Activated CD4-positive, alpha-beta T cell treated with anti-CD3 and anti-CD28 coated beads, Interleukin-2, amount 10 ng/mL, durations not matched to agents 7 days and 5 days (primary cell): Measurements from ENCODE around the gene TLE7. TPM values are rescaled to one million over a fixed set of nuclear protein-coding genes. Genes with fewer than 3 reads are reported as not detected.

Experiments
- CTCF ChIA-PET: fragments of 350-600 bp; sonication (Branson Sonifier 250); formaldehyde crosslinking; loops from one replicate; lab custom pipeline; 2021; ENCODE audit warnings: antibody characterized with exemption; lab: Charles Lee
- POLR2A ChIA-PET: fragments of 350-600 bp; sonication (Branson Sonifier 250); formaldehyde crosslinking; loops from one replicate; lab custom pipeline; 2021; ENCODE audit warnings: antibody characterized with exemption; lab: Charles Lee
- DNase-seq: peaks from one replicate; pipeline ENCODE4 v3.0.0-alpha.2; 2020
- H3K27ac Mint-ChIP-seq: one replicate; pipeline ENCODE4 v1.8.0; 2021; ENCODE audit warnings: mild to moderate bottlenecking, moderate library complexity, mixed read lengths
- H3K27me3 Mint-ChIP-seq: one replicate; pipeline ENCODE4 v1.8.0; 2021; ENCODE audit warnings: mixed read lengths
- H3K36me3 Mint-ChIP-seq: one replicate; pipeline ENCODE4 v1.8.0; 2021; ENCODE audit warnings: low read depth, mixed read lengths
- H3K4me1 Mint-ChIP-seq: one replicate; pipeline ENCODE4 v1.8.0; 2021; ENCODE audit warnings: mixed read lengths
- H3K4me3 Mint-ChIP-seq: one replicate; pipeline ENCODE4 v1.8.0; 2021; ENCODE audit warnings: mild to moderate bottlenecking, moderate library complexity, mixed read lengths
- H3K9me3 Mint-ChIP-seq: one replicate; pipeline ENCODE4 v1.8.0; 2021; ENCODE audit warnings: mixed read lengths
- total RNA-seq, 2 experiments: library from RNA; stranded (reverse); gene quantifications; one replicate each; pipeline ENCODE4 v1.2.3, GENCODE V29; 2021

TLE7 gene
- total RNA-seq, 2 experiments from 2014 or later = not detected

DNA sequence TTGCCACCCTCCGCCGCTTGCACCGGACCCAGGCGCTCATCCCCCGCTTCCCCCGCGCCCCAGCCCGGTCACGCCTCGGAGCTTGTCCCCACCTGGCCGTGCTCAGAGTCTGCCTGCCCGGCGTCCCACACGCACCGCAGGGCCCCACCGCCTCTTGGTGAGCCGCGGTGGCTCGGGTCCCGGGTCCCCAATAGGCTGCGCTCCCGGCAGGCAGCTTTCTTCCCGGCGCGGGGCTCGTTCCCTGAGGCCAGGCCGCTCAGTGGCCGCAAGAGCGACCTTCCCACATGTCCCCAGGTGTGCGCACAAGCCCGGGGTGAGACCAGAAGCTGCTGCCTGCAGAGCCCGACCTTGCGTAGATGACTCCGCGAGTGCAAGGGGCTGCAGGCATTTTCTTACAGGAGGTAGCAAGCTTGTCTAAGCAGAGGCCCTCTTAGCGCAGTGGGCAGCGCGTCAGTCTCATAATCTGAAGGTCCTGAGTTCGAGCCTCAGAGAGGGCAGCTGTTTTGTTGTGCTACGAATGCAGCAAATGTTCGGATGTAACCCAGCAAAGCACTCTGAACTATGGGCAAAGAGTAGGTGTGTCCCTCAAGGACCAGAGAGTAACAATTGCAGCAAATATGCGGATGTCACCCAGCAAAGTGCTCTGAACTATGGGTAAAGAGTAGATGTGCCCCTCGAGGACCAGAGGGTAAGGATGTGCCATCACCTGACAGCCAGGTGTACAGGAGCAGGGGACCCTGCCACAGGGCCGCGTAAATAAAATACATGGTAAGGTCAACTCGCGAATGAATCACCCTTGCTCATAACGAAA, 15.6 kb downstream of the TLE7 start:
- CTCF ChIA-PET = no interaction called here
- POLR2A ChIA-PET = no interaction called here
- Mint-ChIP-seq H3K27me3 (peaks cover 38% of the 10 kb centered on the region), H3K27ac (no peak overlapping the region), H3K36me3 (no peaks in the 10 kb centered on the region), H3K4me1 (no peaks in the 10 kb centered on the region), H3K9me3 (no peaks in the 10 kb centered on the region), H3K4me3 (no peak overlapping the region)
- DNase-seq = no peak

DNA sequence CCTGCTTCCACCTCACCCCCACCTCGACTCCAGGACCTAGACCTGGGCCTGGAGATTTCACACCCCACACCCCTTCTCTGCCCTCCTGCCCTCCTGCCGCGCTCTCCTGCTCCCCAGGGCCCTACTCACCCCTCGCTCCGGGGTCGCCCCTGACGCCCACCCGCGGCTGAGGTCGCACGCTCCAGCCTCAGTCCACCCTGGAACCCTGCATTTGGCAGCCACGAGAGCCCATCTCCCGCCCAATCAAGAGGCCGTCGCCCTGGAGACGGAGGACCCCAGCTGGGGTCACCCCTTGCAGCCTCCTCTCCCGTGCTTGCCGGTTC, 16.1 kb downstream of the TLE7 start:
- ChIA-PET CTCF (no interaction called here), POLR2A (no interaction called here)
- H3K4me1 Mint-ChIP-seq = no peaks in the 10 kb centered on the region
- no peak overlapping the region for H3K4me3 Mint-ChIP-seq
- H3K27me3 Mint-ChIP-seq = peaks cover 38% of the 10 kb centered on the region
- H3K27ac Mint-ChIP-seq = no peak overlapping the region
- no peak for DNase-seq
- no peaks in the 10 kb centered on the region for H3K36me3 Mint-ChIP-seq
- H3K9me3 Mint-ChIP-seq = no peaks in the 10 kb centered on the region

DNA sequence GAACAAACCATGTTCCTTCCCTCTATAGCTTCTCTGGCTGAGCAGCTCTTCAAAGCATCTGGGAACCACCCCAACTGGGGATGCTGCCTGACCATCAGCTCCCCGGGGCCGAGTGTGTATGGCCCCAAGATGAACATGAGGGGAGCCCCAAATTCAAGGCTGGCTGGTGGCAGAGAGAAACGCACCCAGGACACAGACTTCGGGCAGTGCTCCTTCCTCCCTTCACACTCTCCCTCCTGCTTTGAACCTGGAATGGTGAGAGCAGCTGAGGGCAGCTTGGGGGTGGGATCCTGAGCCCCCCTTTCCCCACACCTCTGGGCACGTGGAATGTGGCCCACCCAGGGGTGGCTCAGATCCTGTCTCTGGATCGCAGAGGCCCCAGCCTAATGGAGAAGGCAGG, 17.2 kb downstream of the TLE7 start:
- H3K27ac Mint-ChIP-seq = no peak overlapping the region
- no peaks in the 10 kb centered on the region for H3K9me3 Mint-ChIP-seq
- no peak overlapping the region for H3K4me3 Mint-ChIP-seq
- H3K36me3 Mint-ChIP-seq = no peaks in the 10 kb centered on the region
- H3K4me1 Mint-ChIP-seq = no peaks in the 10 kb centered on the region
- H3K27me3 Mint-ChIP-seq = peaks cover 38% of the 10 kb centered on the region
- no peak for DNase-seq
- ChIA-PET POLR2A (no interaction called here), CTCF (interaction anchor here (1.5 kb wide), 1 partner anchor 8 kb away, joined by 4 read pairs; no protein-coding TSS in a partner anchor)

DNA sequence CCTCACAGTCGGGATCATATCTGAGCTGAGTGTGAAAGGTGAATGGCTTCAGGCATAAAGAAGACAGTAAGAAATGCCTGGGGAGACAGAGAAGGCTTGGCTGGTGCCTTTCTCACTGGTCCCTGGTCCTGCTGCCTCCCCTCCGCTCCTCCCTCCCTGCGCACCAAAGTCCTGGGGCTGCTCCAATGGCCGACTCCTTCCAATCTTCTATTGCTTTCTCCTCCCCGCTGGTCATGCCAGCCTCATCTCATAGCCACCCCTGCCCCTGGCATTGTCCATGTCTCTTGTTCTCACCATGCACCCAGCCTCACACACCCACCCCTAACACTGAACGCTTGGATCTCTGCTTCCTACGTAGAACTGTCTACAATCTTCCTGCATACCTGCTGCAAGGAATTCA, 18.0 kb downstream of the TLE7 start:
- Mint-ChIP-seq H3K9me3 (no peaks in the 10 kb centered on the region), H3K27me3 (peaks cover 36% of the 10 kb centered on the region), H3K36me3 (no peaks in the 10 kb centered on the region), H3K27ac (no peak overlapping the region), H3K4me1 (no peaks in the 10 kb centered on the region), H3K4me3 (no peak overlapping the region)
- ChIA-PET CTCF (interaction anchor here (1.5 kb wide), 1 partner anchor 9 kb away, joined by 4 read pairs; no protein-coding TSS in a partner anchor), POLR2A (no interaction called here)
- no peak for DNase-seq

DNA sequence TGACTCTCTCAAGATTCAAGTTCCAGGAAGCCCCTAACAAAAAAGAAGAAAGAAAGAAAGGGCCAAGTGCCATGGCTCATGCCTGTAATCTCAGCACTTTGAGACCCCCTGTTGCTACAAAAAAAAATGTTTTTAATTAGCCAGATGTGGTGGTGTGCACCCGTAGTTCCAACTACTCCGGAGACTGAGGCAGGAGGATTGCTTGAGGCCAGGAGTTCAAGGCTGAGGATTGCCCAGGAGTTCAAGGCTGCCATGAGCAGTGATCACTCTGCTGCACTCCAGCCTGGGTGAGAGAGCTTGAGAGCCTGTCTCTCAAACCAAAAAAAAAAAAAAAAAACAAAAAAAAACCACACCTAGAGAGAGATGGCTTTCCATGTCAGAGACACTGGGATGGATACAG, 18.8 kb downstream of the TLE7 start:
- Mint-ChIP-seq H3K4me1 (no peaks in the 10 kb centered on the region), H3K27me3 (peaks cover 40% of the 10 kb centered on the region), H3K4me3 (no peak overlapping the region), H3K9me3 (no peaks in the 10 kb centered on the region), H3K36me3 (no peaks in the 10 kb centered on the region), H3K27ac (no peak overlapping the region)
- no peak for DNase-seq
- ChIA-PET POLR2A (no interaction called here), CTCF (interaction anchor here (1.1 to 1.5 kb wide), 2 partner anchors 10 kb away, joined by 4 to 5 read pairs; no protein-coding TSS in a partner anchor)

GRCh38 chr16:71421911-71422310, 19.9 kb downstream of the TLE7 start:
- no peak overlapping the region for H3K27ac Mint-ChIP-seq
- H3K9me3 Mint-ChIP-seq = no peaks in the 10 kb centered on the region
- CTCF ChIA-PET = interaction anchor here (0.7 to 1.1 kb wide), 3 partner anchors 9 to 68 kb away, joined by 3 to 5 read pairs (median 3); no protein-coding TSS in a partner anchor
- H3K27me3 Mint-ChIP-seq = peaks cover 34% of the 10 kb centered on the region
- POLR2A ChIA-PET = no interaction called here
- no peaks in the 10 kb centered on the region for H3K36me3 Mint-ChIP-seq
- DNase-seq = peak; percentile 40
- H3K4me3 Mint-ChIP-seq = no peak overlapping the region
- H3K4me1 Mint-ChIP-seq = no peaks in the 10 kb centered on the region

GRCh38 chr16:71414038-71414437, 27.8 kb downstream of the TLE7 start:
- H3K4me1 Mint-ChIP-seq = no peaks in the 10 kb centered on the region
- ChIA-PET POLR2A (no interaction called here), CTCF (interaction anchor here (1.5 to 3.6 kb wide), 3 partner anchors 74 to 125 kb away, joined by 3 to 21 read pairs (median 6); no protein-coding TSS in a partner anchor)
- DNase-seq = no peak
- no peak overlapping the region for H3K27ac Mint-ChIP-seq
- peaks cover 18% of the 10 kb centered on the region for H3K27me3 Mint-ChIP-seq
- no peaks in the 10 kb centered on the region for H3K9me3 Mint-ChIP-seq
- H3K36me3 Mint-ChIP-seq = no peaks in the 10 kb centered on the region
- H3K4me3 Mint-ChIP-seq = no peak overlapping the region

GRCh38 chr16:71413341-71413740, 28.5 kb downstream of the TLE7 start:
- no peak for DNase-seq
- H3K36me3 Mint-ChIP-seq = no peaks in the 10 kb centered on the region
- no peaks in the 10 kb centered on the region for H3K4me1 Mint-ChIP-seq
- POLR2A ChIA-PET = no interaction called here
- H3K4me3 Mint-ChIP-seq = no peak overlapping the region
- CTCF ChIA-PET = interaction anchor here (0.7 to 3.6 kb wide), 10 partner anchors 9 to 197 kb away, joined by 3 to 21 read pairs (median 4); partner anchors contain the start of gene CHST4
- H3K27ac Mint-ChIP-seq = no peak overlapping the region
- peaks cover 16% of the 10 kb centered on the region for H3K27me3 Mint-ChIP-seq
- H3K9me3 Mint-ChIP-seq = no peaks in the 10 kb centered on the region

- Mint-ChIP-seq H3K4me3 (no peak overlapping the region), H3K4me1 (peaks cover 4% of the 10 kb centered on the region), H3K36me3 (no peaks in the 10 kb centered on the region), H3K27me3 (peaks cover 20% of the 10 kb centered on the region), H3K9me3 (no peaks in the 10 kb centered on the region), H3K27ac (no peak overlapping the region)
- peak; percentile 76 for DNase-seq
- ChIA-PET POLR2A (interaction anchor here (0.7 kb wide), 1 partner anchor 24 kb away, joined by 3 read pairs; no protein-coding TSS in a partner anchor), CTCF (interaction anchor here (0.7 to 3.6 kb wide), 10 partner anchors 10 to 198 kb away, joined by 3 to 21 read pairs (median 4); partner anchors contain the start of gene CHST4)
These were observed 29.3 kb downstream of the TLE7 start for GRCh38 chr16:71412270-71413160.

GRCh38 chr16:71410146-71410545, 31.7 kb downstream of the TLE7 start:
- H3K4me1 Mint-ChIP-seq = peaks cover 19% of the 10 kb centered on the region

DNA sequence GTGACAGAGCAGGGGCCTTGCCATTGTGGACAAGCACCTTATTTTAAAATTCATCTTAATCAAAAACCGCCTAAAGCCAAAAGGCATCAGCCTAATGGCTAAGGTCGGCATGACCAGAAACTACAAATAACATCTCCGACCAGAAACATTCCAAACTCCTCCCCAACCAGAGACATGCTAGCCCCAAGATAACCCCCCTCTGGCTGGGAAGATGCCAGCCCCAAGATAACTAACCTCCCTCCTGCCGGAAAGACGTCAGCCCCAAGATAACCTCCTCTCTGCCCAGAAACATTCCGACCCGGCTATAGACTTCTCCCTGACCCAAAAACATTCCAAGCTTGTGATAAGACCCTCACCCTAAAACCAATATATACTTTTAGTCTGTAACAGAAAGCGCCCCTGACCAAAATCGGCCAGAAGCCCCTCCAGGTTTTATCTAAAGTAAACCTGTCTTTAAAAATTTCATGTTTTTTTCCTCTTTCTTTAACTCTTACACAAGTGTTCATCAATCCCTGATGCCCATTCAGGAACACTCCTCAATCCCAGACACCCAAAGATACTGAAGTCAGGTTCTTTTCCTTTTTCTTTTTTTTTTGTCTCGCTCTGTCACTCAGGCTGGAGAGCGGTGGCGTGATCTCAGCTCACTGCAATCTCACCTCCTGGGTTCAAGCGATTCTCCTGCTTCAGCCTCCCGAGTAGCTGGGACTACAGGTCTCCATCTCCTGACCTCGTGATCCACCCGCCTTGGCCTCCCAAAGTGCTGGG, 32.7 kb downstream of the TLE7 start:
- H3K36me3 Mint-ChIP-seq = no peaks in the 10 kb centered on the region
- no peak overlapping the region for H3K4me3 Mint-ChIP-seq
- H3K27me3 Mint-ChIP-seq = peaks cover 27% of the 10 kb centered on the region

More at GRCh38 chr16:71410146-71410545, 31.7 kb downstream of the TLE7 start:
- no peaks in the 10 kb centered on the region for H3K36me3 Mint-ChIP-seq
- no peak overlapping the region for H3K27ac Mint-ChIP-seq
- CTCF ChIA-PET = no interaction called here
- peaks cover 27% of the 10 kb centered on the region for H3K27me3 Mint-ChIP-seq
- DNase-seq = no peak
- POLR2A ChIA-PET = no interaction called here
- H3K4me3 Mint-ChIP-seq = no peak overlapping the region
- no peaks in the 10 kb centered on the region for H3K9me3 Mint-ChIP-seq

GRCh38 chr16:71408536-71408935, 33.3 kb downstream of the TLE7 start:
- peaks cover 27% of the 10 kb centered on the region for H3K27me3 Mint-ChIP-seq
- ChIA-PET POLR2A (no interaction called here), CTCF (interaction anchor here (0.9 kb wide), 1 partner anchor 265 kb away, joined by 3 read pairs; no protein-coding TSS in a partner anchor)
- no peak overlapping the region for H3K27ac Mint-ChIP-seq
- peaks cover 19% of the 10 kb centered on the region for H3K4me1 Mint-ChIP-seq
- no peak for DNase-seq
- H3K4me3 Mint-ChIP-seq = no peak overlapping the region
- H3K9me3 Mint-ChIP-seq = no peaks in the 10 kb centered on the region
- H3K36me3 Mint-ChIP-seq = no peaks in the 10 kb centered on the region

More for the DNA sequence above, 32.7 kb downstream of the TLE7 start:
- ChIA-PET POLR2A (no interaction called here), CTCF (interaction anchor here (0.9 kb wide), 1 partner anchor 265 kb away, joined by 3 read pairs; no protein-coding TSS in a partner anchor)
- Mint-ChIP-seq H3K9me3 (no peaks in the 10 kb centered on the region), H3K4me1 (peaks cover 19% of the 10 kb centered on the region), H3K27ac (no peak overlapping the region)
- DNase-seq = no peak
